GM19324 (cell line): ENCODE measurements around the gene SPOCK1.
"Not testable (repeated sequence)": the region's sequence is repeated elsewhere in the genome, so short reads cannot be mapped to it uniquely, and the experiment has no call there.

ENCODE experiments used
- ATAC-seq: cut with Tn5 transposase; IDR thresholded peaks from one replicate; pipeline ENCODE4 v1.9.1; 2021; ENCODE audit warnings: mild to moderate bottlenecking, moderate library complexity; ENCODE audit not compliant: unreplicated experiment, low FRiP score

SPOCK1 gene

DNA sequence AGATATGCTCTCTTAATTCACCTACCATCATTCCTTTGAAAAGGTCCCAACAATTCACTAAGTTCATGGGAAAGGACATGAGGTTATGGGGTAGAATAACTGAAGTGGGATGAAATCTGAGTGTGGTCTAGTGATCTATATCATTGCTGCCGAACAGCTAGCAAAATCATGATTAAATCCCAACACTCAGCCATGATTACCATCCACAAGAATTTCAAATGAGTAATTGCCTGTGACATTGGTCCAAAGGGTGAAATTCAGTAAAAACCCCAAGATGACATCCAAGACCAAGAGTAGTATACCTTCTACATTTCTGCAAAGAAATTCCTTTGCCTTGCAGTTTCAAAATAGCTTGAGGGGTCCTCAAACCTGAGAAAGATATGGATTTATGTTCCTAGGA lies 225.6 kb downstream of the SPOCK1 start:
- no peak for ATAC-seq

- ATAC-seq: no peak
Observed at GRCh38 chr5:137272831-137273230, 226.3 kb downstream of the SPOCK1 start.

DNA sequence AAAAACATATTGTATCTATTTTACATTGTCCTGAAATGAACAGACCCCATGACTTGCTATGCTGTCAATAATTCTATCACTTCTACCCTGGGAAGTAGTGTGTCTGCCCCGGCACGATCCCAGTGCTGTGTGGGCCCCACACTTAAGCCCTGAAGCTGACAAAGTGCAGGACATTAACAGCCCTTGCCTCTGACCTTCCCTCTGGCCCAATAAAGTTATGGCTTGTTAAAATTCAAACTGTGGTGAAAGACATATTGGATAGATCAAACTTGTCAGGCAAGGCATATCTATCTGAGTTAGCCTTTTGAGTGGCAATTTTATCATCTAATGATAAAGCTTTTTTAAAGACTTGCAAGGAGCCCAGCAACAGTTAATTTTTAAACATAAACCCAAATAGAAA lies 229.2 kb downstream of the SPOCK1 start:
- no peak for ATAC-seq

DNA sequence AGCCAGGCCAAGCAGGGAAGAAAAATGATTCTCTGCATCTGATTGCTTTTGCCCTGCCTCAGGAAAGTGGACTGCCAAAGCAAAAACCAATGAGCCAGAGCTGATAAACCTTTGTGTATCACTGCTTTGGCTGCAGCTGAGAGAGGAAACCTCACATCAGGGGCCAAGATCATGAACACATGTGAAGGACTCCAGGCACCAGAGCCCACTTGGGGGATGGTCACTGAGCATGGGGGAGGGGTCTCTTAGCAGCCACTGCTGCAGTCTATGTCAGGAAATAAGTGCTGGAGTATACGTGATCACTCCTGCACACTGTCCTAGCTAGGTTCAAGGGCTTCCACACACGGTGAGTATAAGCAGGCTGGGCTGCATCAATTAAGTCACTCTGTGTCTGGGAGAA lies 229.9 kb downstream of the SPOCK1 start:
- no peak for ATAC-seq

DNA sequence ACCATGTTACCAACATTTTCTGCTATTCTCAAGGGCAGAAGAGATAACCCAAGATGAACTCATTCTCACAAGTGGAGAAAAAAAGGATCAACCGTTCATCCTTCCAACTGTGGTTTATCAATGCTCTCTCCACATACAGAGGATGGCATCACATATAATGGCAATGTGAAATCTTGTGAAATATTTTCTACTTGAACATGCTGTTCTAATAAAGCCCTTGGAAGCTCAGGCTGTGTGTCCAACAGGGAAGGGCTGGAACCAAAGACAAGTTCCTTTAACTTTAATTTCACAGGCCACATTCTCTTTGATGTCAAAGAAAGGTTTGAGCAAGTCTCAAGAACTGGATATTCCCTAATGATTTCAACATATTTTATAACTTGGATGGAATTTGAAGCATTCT lies 230.5 kb downstream of the SPOCK1 start:
- ATAC-seq: no peak

DNA sequence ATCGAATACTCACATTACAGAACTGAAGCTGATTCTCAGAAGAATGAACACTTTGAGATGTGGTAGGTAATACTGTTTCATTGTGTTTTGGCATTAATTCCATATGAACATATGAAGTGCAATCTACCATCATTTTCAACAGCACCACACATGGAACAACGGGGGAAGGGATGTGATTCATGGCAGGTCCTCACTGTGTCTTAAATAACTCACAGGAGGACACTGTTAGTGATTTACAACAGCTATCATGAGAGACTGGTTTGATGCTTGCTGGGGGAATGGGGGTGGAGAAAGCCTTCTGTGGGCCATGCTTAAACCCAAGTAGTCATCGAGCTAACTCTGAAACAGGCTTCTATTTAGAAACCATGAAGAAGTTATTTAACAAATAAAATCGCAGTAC lies 232.9 kb downstream of the SPOCK1 start:
- ATAC-seq: no peak

GRCh38 chr5:137265457-137265856 lies 233.7 kb downstream of the SPOCK1 start:
- ATAC-seq: no peak

DNA sequence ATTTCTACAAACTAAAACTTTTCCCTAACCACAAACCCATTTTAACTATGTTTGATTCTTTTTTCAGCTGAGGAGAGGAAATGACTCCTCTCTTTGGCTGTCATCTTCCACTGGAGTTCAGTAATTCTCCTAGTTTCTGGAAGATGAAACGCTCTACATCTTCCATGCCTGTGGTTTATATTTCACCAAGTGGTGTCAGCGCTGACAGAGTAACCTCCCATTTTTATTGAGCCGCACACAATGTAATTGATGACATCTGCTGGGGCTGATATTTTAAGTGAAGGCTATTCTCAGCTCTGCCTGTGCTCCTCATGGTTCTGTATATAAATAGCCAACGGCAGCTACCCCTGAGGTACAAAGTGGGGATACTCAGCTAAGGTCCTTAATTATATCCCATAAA lies 234.6 kb downstream of the SPOCK1 start:
- no peak for ATAC-seq

DNA sequence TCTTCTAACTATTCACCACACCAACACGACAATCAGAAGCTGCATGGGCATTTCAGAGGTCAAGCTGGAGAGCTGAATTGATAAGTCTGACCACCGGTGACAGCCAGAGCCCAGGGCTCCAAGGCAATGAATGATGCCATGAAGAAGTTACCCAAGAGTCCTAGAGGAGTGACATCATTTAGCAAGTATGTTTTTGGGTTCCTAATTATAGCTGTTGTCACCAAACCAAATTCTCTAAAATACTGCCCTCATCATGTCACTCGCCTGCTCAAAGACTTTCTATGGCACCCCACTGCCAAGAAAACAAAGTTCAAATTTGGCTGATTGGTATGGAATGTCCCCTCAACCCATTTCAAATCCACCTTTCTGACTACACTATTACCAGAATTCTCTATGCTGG lies 235.1 kb downstream of the SPOCK1 start:
- no peak for ATAC-seq

DNA sequence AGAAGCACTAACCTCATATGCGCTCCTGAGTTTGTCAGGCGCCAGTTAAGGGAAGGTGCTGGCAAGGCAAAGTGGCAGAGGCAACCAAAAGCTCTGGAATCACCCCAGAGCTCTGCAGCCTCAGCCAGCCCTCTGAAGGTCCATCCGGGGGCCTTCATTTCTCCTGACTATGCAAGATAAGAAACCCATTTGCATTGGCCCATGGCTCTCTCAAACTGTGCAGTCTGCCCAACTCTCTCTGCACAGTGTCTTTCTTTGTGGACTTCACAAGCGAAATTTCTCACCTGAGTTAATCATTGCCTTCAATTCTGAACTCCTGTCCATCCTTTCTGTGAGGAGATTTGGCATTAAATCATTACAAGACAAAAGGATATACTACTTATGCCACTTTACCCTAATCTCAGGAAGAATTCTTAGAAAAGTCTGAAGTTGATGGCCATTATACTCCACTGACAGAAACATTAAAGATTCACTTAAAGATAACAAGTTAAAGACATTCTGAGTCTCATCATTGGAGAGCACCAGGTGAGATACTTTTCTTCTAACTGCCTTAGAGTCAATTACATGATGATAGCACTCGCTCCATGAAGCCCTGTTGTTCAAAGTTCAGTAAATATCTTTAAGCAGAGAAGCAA lies 235.6 kb downstream of the SPOCK1 start:
- ATAC-seq: no peak

- ATAC-seq: no peak
Observed at GRCh38 chr5:137262818-137263217, 236.3 kb downstream of the SPOCK1 start.

- no peak for ATAC-seq
Observed at GRCh38 chr5:137260820-137261695, 238.1 kb downstream of the SPOCK1 start.

DNA sequence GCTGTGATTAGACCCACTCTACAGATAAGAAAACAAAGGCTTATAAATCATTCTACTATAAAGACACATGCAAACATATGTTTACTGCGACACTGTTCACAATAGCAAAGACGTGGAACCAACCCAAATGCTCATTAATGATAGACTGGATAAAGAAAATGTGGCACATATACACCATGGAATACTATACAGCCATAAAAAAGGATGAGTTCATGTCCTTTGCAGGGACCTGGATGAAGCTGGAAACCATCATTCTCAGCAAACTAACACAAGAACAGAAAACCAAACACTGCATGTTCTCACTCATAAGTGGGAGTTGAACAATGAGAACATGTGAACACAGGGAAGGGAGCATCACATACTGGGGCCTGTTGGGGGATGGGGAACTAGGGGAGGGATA lies 240.0 kb downstream of the SPOCK1 start:
- not testable (repeated sequence) for ATAC-seq

DNA sequence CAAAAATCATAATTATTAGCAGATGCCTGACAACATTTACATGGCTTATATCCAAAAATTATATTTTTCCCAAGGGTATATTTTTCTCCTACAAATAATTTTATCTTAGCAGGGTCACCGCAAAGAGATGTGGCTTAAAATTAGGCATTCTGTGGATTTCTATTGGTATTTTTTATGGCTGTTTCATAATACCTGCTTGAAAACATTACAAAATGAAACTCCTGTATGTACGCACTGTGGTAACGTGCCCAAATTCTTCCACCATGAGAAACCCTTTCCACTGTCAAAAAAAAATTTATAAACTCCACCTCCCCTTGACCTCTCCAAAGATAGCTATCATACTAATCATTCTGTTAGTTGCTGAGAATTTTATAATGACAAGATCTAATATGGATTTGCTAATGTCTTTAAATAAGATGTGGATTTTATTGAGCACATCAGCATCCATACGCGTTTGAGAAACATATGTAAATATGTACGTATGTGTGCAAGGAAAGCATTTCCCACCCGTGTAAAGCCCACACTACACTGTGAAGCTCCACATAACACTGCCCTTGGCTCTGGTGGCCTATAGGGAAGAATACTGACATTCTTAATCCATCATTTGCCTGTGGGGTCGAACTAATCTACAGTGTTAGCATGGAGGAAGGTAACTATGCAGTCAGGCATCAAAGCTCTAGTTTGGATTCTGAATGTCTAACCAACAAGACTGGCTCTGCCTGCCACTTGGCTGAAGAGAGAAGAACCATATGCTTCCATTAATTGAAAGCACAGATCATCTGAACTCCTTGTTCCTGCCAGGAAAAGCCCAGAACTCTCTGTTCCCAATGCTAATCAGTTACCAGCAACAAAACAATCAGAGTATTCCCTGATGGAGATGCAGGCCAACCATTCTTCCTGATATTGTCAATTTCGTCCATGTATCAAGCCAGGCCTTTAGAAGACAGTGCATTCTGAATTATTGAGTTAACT lies 244.7 kb downstream of the SPOCK1 start:
- no peak for ATAC-seq

GRCh38 chr5:137252512-137252911 lies 246.6 kb downstream of the SPOCK1 start:
- ATAC-seq: no peak

DNA sequence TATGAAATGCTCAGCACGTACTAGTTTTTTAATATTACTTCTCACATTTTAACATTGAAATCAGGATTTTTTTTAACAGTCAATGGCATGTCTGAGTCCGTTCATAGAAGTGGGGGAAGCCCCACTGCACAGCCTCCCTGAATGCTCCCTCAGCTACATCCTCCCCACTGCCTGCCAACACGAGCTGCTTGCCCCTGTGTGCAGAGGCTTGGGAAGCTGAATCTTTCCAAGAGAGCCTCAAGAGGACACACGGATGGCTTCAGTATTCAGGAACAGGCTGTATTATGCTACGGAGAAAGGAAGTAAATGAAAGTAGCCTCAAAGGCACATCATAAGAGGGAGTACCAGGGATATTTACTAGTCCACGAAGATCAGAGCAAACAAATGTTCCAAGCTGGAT lies 248.7 kb downstream of the SPOCK1 start:
- ATAC-seq: no peak

DNA sequence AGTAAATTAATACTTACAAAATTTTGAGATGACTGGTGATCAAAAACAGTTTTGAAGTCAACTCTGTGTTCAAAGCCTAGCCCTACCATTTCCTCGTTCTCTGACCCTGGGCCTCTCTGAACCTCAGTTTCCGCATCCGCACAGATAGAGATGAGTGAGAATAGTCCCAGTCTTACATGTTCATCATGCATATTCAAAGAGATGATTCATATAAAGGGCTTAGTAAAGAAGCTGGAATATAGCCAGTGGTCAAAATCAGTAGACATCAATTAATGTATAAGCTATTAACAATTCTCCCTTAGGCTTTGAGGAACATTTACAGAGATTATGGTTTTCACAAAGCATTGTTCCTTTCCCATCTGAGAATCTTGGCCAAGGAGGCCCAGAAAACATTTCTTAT lies 250.6 kb downstream of the SPOCK1 start:
- ATAC-seq: peak; percentile 43

DNA sequence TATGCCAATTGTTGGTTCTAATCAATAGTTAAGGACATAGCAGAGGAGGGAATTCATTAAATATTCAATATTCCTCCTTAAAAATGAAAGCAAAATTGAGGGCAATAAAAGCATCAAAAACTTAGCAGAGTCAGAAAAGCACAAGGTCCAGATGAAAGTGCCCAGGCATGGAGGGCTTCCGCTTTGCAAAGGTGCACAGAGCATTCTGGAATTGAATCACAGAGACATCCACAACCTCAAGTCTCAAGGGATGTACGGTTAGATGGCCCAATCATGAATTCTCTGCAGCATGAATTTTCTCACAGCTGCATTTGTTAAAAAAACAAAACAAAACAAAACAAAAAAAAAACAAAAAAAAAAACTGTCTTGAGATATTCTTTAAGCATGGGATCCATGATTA lies 253.7 kb downstream of the SPOCK1 start:
- ATAC-seq: no peak

DNA sequence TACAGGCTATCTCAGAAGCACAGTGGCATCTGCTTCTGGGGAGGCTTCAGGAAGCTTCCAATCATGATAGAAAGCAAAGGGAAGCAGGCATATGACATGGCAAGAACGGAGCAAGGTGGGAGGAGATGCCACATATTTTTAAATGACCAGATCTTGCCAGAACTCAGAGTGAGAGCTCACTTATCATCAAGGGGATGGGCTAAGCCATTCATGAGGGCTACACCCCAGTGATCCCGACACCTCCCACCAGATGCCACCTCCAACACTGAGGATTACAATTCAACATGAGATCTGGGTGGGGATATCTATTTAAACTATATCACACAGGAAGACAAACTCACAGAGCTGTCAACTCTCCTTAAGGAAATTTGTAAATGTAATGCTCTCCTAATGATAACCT lies 258.8 kb downstream of the SPOCK1 start:
- no peak for ATAC-seq

DNA sequence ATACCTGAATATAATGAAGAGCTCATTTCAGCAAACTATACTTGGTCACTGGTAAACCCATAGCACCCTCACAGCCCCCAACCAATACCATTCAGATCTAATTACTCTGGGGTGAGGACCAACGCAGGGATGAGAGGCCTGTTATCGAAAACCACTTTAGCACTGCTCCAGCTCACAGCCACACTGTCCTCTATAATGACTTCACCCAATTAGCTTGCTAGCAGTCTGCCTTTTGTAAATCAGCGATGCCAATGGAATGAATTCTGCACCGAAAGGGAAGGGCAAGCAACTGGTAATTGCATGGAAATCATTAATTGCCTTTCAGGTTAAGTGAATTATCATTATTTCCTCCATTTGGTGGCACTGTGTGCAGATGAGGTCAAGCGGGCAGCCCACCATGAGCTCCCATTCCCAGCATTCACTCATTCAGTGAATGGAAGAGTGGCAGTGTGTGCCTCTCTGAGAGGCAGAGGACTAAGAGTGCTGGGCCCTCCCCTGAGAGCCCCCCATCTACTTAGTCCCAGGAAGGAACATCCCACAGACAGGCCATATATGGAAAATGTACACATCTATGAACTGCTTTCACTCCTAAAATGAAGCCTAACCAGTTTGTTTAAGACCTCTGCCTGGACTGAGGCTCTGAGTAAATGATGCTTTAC lies 262.1 kb downstream of the SPOCK1 start:
- no peak for ATAC-seq
